ENCODE measurements around the gene CFC1B.
"Not testable (repeated sequence)": the region's sequence is repeated elsewhere in the genome, so short reads cannot be mapped to it uniquely, and the experiment has no call there.

CFC1B gene

GRCh38 chr2:130566165-130566564 is 45.1 kb downstream of the CFC1B start:
- not testable (repeated sequence) for DNase-seq (ENCODE audit: low read depth in 2 of 2)

GRCh38 chr2:130571929-130572328 is 50.9 kb downstream of the CFC1B start:
- not testable (repeated sequence) for DNase-seq (ENCODE audit: low read depth in 2 of 2)

DNA sequence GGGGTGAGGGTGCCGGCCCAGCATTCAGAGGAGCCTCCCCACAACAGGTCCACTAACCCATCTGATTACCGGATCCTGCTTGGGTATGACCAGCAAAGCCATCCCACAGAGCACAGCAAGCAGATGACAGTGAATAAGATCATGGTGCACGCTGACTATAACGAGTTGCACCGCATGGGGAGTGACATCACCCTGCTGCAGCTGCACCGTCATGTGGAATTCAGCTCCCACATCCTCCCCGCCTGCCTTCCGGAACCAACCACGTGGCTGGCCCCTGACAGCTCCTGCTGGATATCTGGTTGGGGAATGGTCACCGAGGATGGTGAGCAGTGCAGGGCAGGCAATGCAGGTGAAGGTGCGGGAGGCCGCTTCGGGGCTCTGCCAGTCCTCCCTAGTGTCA is 53.2 kb downstream of the CFC1B start:
- DNase-seq (ENCODE audit: low read depth in 2 of 2) = not testable (repeated sequence)

- not testable (repeated sequence) for DNase-seq (ENCODE audit: low read depth in 2 of 2)
Observed at GRCh38 chr2:130576209-130576784, 55.3 kb downstream of the CFC1B start.

DNA sequence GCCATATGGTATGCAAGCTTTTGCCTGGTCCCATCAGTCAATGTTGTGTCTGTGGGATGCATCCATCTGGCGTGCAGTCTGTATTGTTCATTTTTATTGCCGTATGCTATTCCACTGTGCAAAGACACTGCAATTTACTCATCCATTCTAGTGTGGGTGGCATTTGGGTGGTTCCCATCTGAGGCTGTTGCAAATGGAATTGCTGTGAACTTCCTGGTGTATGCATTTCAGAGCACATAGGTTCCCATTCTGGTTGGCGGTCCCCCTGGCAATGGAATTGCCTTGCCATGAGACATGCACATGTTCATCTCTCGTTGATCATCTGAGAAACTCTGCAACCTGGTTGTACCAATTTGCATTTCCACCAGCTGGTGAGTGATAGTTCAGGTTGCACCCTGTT is 56.5 kb downstream of the CFC1B start:
- DNase-seq (ENCODE audit: low read depth in 2 of 2) = not testable (repeated sequence)
